ENCODE data around the gene CHMP6.

- TF ChIP-seq CTCF (IDR thresholded peaks at IDR 0.05), result no peak
- TF ChIP-seq POLR2A (IDR thresholded peaks at IDR 0.05), result no peak
Measured at GRCh38 chr17:81015136-81015535, 23.5 kb downstream of the CHMP6 start.

Measured in lower leg skin (tissue), 3 donors.